HG03175 (cell line): Measurements from ENCODE around the gene GRM7.

Source experiments
- ATAC-seq: cut with Tn5 transposase; IDR thresholded peaks from one replicate; pipeline ENCODE4 v1.9.1; 2021; ENCODE audit warnings: mild to moderate bottlenecking, moderate library complexity; ENCODE audit not compliant: unreplicated experiment

The GRM7 gene

GRCh38 chr3:7630925-7631324 lies 770.0 kb downstream of the GRM7 start:
- ATAC-seq, result no peak

DNA sequence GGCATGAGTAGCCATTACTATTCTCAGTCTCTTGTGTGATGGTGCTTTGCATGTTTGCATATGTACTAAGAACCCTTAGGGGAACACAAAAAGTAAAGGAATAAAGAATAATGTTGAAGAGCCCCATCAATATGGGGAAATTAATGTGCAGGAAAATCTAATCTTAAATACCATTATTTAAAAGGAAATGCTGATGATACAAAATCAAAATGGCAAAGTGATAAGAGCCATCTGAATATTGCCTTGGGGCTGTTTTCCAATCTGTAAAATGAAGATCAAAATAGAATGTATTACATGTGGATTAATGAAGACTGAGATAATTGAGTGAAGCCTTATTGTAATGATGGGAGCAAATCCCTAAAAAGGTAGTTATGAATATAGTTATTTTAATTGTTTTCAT lies 771.4 kb downstream of the GRM7 start:
- ATAC-seq, result no peak

DNA sequence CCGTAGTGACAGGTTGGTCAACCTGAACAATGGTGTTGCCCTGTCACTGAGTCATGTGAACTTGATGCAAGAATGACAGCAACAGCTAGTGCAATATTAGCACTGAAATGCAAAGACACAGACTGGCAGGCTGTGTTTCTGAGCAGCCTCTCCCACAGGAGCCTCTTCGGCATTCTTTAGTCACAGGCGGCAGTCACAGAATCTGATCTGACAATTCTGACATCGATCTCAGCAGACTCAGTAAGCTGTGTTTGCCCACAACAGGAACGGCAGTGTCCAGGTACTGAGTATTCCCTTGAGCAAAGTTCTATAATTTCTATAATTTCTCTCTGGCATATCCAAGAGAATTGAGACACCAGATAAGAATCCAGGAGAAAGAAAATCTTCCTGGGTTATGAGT lies 776.8 kb downstream of the GRM7 start:
- no peak for ATAC-seq

- no peak for ATAC-seq
Measured at GRCh38 chr3:7638103-7638502, 777.2 kb downstream of the GRM7 start.

DNA sequence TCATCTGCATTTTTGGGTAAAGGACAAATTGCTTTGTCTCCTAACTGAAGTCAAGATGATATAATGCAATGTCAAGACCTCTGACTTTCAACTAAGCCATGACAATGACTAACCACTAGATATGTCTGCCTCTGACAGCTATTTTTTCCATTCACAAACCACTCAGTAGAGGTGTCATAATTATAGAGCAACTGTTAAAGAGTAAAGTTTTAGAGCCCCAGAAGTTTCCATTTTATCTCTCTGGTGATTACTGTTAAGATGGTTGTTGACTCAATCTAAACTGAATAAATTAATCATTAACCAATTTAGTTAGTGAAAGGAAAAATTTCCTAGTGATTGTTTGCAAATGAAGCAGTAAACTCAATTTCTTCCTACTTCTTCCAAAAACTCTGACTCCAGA lies 779.9 kb downstream of the GRM7 start:
- ATAC-seq, result no peak

DNA sequence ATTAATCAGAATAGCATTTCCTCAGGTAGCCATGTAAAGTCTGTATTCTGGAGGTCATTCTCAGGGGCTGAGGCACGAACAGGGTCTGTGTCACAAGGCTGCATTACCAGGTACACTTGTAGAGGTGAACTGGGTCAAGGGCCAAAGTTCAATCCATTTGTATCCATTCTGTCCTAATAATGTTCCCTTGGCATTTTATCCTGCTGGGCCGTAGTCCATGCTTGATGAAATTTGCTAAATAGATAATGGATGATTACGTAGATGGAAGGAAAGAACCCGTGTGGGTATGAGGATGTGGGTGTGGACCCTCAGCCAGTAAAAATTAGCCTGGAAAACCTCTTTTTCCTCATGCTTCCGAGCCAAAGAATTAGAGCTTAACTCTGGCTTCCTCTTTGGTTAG lies 785.9 kb downstream of the GRM7 start:
- ATAC-seq, result no peak

GRCh38 chr3:7650466-7650865 lies 789.6 kb downstream of the GRM7 start:
- ATAC-seq, result no peak

GRCh38 chr3:7651274-7651673 lies 790.4 kb downstream of the GRM7 start:
- no peak for ATAC-seq

GRCh38 chr3:7657214-7658112 lies 796.5 kb downstream of the GRM7 start:
- no peak for ATAC-seq

DNA sequence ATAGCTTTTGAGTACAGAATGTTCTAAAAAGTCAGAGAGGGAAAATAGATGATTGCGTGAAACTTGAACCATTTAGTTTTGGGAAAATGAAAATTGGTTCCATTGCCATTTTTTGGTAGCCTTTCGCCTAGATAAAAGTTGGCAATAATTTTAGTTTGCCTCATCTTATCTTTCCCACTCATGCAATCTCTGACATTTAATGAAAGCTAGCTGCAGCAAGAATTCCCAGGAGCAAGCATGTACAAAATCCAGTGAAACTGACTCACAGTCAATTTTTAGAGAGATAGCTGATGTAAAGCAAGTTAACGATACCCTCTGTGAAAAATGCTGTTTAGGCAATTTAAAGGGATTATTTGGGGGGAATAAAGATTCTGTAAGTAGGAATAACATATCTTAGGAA lies 797.4 kb downstream of the GRM7 start:
- no peak for ATAC-seq

GRCh38 chr3:7659079-7659478 lies 798.2 kb downstream of the GRM7 start:
- ATAC-seq, result no peak

DNA sequence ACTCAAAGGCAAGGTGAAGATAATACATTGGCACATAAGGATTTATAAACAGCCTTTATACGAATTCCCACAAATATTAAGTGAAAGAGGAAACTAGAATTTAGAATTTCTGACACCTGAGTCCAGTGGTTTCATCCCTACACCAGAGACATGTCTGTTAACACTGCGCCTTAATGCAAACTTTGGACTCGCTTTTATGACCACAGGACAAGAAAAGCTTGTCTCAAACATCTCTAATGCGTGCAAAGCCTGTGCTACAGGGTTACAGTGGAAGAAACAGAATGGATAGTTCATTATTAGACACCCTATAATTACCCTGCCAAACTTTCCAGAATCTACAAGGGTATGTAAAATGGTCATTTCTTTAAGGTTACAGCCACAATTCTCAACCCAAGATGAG lies 802.9 kb downstream of the GRM7 start:
- no peak for ATAC-seq

- no peak for ATAC-seq
Measured at GRCh38 chr3:7667774-7668173, 806.9 kb downstream of the GRM7 start.

- ATAC-seq, result no peak
Measured at GRCh38 chr3:7669641-7670040, 808.7 kb downstream of the GRM7 start.

- ATAC-seq, result no peak
Measured at GRCh38 chr3:7678521-7678920, 817.6 kb downstream of the GRM7 start.

DNA sequence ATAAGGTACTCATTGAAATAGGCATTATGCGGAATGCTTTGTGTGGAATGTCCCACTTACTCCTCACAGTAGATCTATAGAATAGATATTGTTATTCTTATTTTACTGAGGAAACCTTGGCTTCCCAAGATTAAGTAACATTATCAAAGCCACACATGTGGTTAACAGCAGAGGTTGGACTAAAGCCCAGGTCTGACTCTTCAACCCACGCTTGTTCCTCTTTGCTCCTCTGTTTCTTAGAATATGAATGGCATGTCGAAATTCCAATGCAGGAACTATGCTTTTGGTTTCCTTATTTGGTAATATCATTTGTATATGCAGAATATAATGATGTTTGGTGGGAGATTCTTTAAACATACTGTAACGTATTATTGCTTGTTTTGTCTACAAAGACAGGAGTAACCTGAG lies 821.9 kb downstream of the GRM7 start:
- ATAC-seq, result no peak

- no peak for ATAC-seq
Measured at GRCh38 chr3:7683426-7683825, 822.5 kb downstream of the GRM7 start.

GRCh38 chr3:7684182-7684715 lies 823.3 kb downstream of the GRM7 start:
- no peak for ATAC-seq

DNA sequence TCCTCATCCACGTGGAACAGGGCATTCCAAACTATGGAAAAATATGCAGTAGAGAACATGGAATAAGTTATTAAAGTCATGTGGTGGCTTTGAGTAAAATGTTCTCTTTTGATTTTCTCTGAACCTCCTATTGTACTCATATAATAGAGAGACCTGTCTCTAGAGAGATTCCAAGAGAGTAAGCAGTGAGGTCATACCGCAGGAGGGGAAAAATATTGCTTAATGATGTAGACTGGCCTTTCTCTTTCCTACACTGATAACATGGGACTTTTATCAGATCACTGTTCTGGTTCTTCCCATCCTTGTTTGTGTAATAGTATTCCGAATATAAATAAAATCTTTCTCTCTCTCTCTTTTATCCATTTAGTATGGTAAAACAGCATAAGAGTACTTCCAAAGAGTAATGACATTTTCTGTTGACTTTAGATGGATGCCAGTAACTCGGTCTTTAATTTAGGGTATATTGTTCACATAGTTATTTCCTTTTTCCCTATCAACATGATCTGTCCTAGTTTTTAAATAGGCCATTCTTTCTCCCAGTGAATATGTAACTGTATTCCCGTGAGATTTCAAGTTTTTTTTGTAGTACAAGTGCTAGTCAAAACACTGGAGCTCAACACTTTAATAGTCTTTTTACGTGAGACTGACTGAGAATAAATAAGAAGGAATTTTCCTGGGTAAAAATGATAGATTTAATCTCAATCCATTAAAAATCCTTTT lies 826.7 kb downstream of the GRM7 start:
- no peak for ATAC-seq

GRCh38 chr3:7692866-7693265 lies 832.0 kb downstream of the GRM7 start:
- no peak for ATAC-seq

DNA sequence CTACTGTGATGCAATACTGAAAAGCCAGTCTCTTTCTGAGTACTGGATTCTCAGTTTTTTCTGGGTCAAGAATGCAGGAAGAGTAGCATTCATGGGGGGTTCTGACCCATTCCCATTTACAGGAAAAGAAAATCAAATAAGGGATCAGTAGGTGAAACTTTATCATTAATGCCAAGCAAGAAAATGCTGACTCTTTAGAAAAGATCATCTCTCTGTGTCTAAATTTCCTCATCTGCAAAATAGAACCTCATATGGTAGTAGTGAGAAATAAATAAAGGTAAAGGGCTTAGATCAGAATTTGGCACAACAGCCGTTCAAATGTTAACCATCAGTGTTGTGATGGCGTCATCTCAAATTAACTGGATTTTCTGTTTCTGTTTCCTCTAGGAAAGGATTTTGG lies 833.1 kb downstream of the GRM7 start:
- no peak for ATAC-seq

- no peak for ATAC-seq
Measured at GRCh38 chr3:7695049-7695448, 834.1 kb downstream of the GRM7 start.
